Retinal pigment epithelial cell (primary cell): Measurements from ENCODE around the gene RASSF7.

Experiments used
- DNase-seq: peaks from one replicate; pipeline ENCODE4 v3.0.0-alpha.2; 2010; ENCODE audit warnings: low read depth
- H3K4me3 ChIP-seq: 2 replicates; pipeline ENCODE4 v1.5.1; 2011; ENCODE audit warnings: mild to moderate bottlenecking, low read length, control low read depth, moderate library complexity
- TF ChIP-seq, protein P1 (sequence below): conservative IDR thresholded peaks from 2 replicates; pipeline ENCODE4 v1.5.1; 2011; ENCODE audit warnings: low read depth, low read length, control low read depth, inconsistent platforms

RASSF7 gene

DNA sequence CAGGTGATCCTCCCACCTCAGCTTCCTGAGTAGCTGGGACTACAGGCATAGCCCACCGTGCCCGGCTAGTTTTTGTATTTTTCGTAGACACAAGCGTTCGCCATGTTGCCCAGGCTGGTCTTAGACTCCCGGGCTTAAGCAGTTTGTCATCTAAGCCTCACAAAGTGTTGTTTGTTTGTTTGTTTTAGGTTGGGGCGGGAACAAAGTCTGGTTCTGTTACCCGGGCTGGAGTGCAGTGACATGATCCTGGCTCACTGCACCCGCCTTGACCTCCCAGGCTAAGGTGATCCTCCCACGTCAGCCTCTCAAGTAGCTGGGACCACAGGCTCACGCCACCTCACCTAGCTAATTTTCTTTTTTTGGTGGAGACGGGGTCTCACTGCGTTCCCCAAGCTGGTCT, 42.4 kb downstream of the RASSF7 start:
- DNase-seq = no peak
- H3K4me3 ChIP-seq = no peak overlapping the region
- TF ChIP-seq, protein P1, sequence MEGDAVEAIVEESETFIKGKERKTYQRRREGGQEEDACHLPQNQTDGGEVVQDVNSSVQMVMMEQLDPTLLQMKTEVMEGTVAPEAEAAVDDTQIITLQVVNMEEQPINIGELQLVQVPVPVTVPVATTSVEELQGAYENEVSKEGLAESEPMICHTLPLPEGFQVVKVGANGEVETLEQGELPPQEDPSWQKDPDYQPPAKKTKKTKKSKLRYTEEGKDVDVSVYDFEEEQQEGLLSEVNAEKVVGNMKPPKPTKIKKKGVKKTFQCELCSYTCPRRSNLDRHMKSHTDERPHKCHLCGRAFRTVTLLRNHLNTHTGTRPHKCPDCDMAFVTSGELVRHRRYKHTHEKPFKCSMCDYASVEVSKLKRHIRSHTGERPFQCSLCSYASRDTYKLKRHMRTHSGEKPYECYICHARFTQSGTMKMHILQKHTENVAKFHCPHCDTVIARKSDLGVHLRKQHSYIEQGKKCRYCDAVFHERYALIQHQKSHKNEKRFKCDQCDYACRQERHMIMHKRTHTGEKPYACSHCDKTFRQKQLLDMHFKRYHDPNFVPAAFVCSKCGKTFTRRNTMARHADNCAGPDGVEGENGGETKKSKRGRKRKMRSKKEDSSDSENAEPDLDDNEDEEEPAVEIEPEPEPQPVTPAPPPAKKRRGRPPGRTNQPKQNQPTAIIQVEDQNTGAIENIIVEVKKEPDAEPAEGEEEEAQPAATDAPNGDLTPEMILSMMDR = no peak

DNA sequence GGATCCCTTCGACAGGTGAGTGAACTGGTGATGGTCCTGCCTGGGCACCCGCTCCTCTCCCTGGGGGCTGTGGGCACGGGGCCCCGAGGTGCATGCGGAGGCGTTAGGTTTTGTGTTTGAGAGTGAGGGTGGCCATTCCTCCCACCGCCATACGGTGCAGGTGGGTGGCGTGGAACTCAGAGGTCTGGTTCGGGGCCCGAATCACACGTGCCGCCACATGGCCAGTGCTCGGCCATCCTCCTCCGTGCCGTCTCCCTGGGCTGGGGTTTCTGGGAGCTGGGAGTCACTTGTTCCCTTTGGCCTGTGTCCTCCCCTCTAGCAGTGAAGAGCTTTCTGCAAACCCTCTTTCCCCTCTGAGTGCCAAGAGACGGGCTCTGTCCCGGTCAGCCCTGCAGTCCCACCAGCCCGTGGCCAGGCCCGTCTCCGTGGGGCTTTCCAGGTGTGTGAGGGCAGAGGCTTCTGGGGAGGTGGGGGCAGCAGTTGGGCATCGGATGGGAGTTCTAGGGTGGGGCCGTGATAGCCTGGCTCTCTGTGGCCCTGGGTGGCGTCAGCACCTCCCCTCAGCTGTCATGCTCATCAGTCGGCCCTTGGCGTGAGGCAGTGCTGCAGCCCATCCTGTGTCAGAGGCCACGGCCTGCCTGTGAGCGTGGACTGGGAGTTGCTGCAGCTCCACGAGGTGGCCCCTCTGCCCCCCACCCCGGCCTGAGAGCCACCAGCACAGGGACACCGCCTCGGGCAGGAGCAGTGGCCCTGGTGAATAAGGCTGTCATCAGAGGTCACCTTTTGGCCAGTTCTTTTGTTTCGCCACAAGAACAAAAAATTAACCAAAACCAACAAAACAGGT, 44.7 kb downstream of the RASSF7 start:
- DNase-seq = no peak
- no peak overlapping the region for H3K4me3 ChIP-seq
- TF ChIP-seq, protein P1 = no peak

DNA sequence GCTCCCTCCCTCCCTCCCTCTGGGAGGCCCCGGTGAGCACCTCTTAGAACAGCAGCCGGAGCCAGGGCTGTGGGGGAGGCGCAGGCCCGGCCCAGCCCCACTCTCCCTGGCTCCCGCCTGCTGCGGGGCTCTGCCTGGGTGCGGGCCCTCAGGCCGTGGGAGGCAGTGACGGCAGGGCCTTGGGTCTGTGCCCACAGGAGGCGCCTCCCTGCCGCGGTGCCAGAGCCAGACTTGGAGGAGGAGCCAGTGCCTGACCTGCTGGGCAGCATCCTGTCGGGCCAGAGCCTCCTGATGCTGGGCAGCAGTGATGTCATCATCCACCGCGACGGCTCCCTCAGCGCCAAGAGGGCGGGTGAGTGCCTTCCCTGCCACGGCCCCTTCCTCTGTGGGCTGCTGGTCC, 45.5 kb downstream of the RASSF7 start:
- no peak overlapping the region for H3K4me3 ChIP-seq
- TF ChIP-seq, protein P1 = no peak
- no peak for DNase-seq

DNA sequence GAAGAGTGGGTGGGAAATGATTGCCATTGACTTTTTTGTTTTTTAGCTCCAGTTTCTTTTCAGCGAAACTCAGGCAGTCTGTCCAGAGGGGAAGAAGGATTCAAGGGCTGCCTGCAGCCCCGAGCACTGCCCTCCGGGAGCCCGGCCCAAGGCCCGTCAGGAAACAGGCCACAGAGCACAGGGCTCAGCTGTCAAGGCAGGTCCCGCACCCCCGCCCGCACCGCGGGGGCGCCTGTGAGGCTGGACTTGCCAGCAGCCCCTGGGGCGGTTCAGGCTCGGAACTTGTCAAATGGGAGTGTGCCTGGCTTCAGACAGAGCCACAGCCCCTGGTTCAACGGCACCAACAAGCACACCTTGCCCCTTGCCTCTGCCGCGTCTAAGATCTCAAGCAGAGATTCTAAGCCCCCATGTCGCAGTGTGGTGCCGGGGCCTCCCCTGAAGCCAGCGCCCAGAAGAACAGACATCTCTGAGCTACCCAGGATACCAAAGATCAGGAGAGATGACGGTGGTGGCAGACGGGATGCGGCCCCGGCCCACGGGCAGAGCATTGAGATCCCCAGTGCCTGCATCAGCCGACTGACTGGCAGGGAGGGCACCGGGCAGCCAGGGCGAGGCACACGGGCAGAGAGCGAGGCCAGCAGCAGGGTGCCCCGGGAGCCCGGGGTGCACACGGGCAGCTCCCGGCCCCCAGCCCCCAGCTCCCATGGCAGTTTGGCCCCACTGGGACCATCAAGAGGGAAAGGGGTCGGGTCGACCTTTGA, 46.4 kb downstream of the RASSF7 start:
- TF ChIP-seq, protein P1 = no peak
- DNase-seq = no peak
- no peak overlapping the region for H3K4me3 ChIP-seq

DNA sequence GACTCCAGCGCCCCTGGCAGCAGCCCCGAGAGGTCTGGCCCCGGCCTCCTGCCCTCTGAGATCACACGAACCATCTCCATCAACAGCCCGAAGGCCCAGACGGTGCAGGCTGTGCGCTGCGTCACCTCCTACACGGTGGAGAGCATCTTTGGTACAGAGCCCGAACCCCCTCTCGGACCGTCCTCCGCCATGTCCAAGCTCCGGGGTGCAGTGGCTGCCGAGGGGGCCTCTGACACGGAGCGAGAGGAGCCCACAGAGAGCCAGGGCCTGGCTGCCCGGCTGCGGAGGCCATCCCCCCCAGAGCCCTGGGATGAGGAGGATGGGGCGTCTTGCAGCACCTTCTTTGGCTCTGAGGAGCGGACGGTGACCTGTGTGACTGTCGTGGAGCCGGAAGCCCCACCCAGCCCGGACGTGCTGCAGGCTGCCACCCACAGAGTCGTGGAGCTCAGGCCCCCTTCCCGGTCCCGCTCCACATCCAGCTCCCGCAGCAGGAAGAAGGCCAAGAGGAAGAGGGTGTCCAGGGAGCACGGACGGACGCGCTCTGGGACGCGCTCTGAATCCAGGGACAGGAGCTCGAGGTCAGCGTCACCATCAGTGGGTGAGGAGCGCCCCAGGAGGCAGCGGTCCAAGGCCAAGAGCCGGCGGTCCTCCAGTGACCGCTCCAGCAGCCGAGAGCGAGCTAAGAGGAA, 47.3 kb downstream of the RASSF7 start:
- no peak overlapping the region for H3K4me3 ChIP-seq
- TF ChIP-seq, protein P1 = no peak
- DNase-seq = no peak

DNA sequence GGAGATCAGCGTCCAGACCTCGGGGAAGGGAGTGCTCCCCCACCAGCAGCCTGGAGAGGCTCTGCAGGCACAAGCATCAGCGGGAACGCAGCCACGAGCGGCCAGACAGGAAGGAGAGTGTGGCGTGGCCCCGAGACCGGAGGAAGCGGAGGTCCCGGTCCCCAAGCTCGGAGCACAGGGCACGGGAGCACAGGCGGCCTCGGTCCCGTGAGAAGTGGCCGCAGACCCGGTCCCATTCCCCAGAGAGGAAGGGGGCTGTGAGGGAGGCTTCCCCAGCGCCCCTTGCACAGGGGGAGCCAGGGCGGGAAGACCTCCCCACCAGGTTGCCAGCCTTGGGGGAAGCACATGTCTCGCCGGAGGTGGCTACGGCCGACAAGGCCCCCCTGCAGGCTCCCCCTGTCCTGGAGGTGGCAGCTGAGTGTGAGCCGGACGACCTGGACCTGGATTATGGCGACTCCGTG, 48.1 kb downstream of the RASSF7 start:
- DNase-seq = no peak
- TF ChIP-seq, protein P1 = no peak
- H3K4me3 ChIP-seq = no peak overlapping the region
